Cardiac muscle cell (in vitro differentiated cells and primary cell): ENCODE measurements around the gene RAD51C. TPM values are rescaled to one million over a fixed set of nuclear protein-coding genes. Genes with fewer than 3 reads are reported as not detected.
A peak's percentile ranks its signal among the peaks of the same experiment; 100 is the strongest.

Experiments used
- DNase-seq, 2 donors: peaks; one replicate each; pipeline versions ENCODE4 v3.0.0 to v3.0.0-alpha.2; 2010 to 2017; ENCODE audit warnings: low read depth in 1 of 2, low spot score in 1 of 2
- H3K27ac ChIP-seq: fragments of 200-600 bp; sonication (generic); 2 replicates; pipeline ENCODE4 v1.5.1; 2016
- H3K27me3 ChIP-seq: fragments of 200-600 bp; sonication (generic); 2 replicates; pipeline ENCODE4 v1.6.0; 2016; ENCODE audit warnings: control low read depth
- H3K36me3 ChIP-seq: fragments of 200-600 bp; sonication (generic); 2 replicates; pipeline ENCODE4 v1.5.1; 2016; ENCODE audit warnings: control low read depth
- H3K4me1 ChIP-seq: fragments of 200-600 bp; sonication (generic); 2 replicates; pipeline ENCODE4 v1.8.1; 2017; ENCODE audit warnings: low read depth, mild to moderate bottlenecking, mixed run types
- H3K4me3 ChIP-seq: fragments of 200-600 bp; sonication (generic); 2 replicates; pipeline ENCODE4 v1.5.1; 2016; ENCODE audit warnings: mild to moderate bottlenecking
- H3K9me3 ChIP-seq: fragments of 200-600 bp; sonication (generic); 2 replicates; pipeline ENCODE4 v1.5.1; 2017; ENCODE audit warnings: low read depth, mild to moderate bottlenecking, control low read depth
- polyA plus RNA-seq: library from polyadenylated mRNA; unstranded; fragments of >200 nt; fragmentation: Nextera tagmentation; extraction: Ambion mirVana; gene quantifications from 2 replicates; pipeline ENCODE4 v1.2.1, GENCODE V29; 2016
- total RNA-seq: library from RNA; depleted of rRNA; stranded (reverse); fragments of >200 nt; gene quantifications from 2 replicates; pipeline ENCODE4 v1.2.3, GENCODE V29; 2016
- TF ChIP-seq, protein P1 (sequence below): IDR thresholded peaks from 2 replicates; pipeline ENCODE4 v1.5.1; 2012; ENCODE audit warnings: low read depth, mild to moderate bottlenecking, low read length

Gene RAD51C
- total and polyA plus RNA-seq, 2 experiments from 2014 or later: 10.9 to 21.8 TPM

DNA sequence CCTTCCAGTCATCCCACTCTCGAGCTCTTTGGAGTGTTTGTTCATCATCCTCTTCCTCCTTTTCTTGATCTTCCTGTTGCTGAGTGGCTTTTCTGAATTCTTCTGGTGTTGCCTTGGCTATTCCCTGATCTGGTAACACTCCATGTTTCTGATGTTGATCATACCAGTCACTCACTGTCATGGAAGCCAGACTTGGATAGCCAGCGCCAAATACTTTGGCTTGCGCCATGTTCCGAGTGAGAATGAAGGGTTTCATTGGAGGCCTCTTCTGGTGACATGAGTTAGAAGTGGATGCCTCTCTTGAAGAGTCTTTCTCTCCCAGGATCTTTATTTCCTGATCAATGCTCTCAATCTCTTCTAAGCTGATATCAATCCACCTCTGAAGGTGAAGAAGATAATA, 31.8 kb upstream of the RAD51C start:
- no peak for DNase-seq
- TF ChIP-seq, protein P1, sequence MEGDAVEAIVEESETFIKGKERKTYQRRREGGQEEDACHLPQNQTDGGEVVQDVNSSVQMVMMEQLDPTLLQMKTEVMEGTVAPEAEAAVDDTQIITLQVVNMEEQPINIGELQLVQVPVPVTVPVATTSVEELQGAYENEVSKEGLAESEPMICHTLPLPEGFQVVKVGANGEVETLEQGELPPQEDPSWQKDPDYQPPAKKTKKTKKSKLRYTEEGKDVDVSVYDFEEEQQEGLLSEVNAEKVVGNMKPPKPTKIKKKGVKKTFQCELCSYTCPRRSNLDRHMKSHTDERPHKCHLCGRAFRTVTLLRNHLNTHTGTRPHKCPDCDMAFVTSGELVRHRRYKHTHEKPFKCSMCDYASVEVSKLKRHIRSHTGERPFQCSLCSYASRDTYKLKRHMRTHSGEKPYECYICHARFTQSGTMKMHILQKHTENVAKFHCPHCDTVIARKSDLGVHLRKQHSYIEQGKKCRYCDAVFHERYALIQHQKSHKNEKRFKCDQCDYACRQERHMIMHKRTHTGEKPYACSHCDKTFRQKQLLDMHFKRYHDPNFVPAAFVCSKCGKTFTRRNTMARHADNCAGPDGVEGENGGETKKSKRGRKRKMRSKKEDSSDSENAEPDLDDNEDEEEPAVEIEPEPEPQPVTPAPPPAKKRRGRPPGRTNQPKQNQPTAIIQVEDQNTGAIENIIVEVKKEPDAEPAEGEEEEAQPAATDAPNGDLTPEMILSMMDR: no peak
- no peaks in the 10 kb centered on the region for H3K27me3 ChIP-seq
- H3K27ac ChIP-seq: no peak overlapping the region
- H3K4me3 ChIP-seq: no peak overlapping the region
- no peaks in the 10 kb centered on the region for H3K4me1 ChIP-seq
- H3K9me3 ChIP-seq: no peaks in the 10 kb centered on the region
- H3K36me3 ChIP-seq: no peaks in the 10 kb centered on the region

- TF ChIP-seq, protein P1: no peak
- Histone ChIP-seq H3K4me3 (no peak overlapping the region), H3K27ac (no peak overlapping the region), H3K36me3 (no peaks in the 10 kb centered on the region), H3K4me1 (no peaks in the 10 kb centered on the region), H3K9me3 (no peaks in the 10 kb centered on the region), H3K27me3 (no peaks in the 10 kb centered on the region)
- DNase-seq: no peak
These were observed 30.9 kb upstream of the RAD51C start for GRCh38 chr17:58661499-58661898.

GRCh38 chr17:58664302-58664701, 28.1 kb upstream of the RAD51C start:
- peak in 1 of 2 donors; percentile 29 for DNase-seq
- Histone ChIP-seq H3K36me3 (no peaks in the 10 kb centered on the region), H3K4me3 (no peak overlapping the region), H3K9me3 (no peaks in the 10 kb centered on the region), H3K27me3 (no peaks in the 10 kb centered on the region), H3K4me1 (no peaks in the 10 kb centered on the region), H3K27ac (no peak overlapping the region)
- TF ChIP-seq, protein P1: no peak

DNA sequence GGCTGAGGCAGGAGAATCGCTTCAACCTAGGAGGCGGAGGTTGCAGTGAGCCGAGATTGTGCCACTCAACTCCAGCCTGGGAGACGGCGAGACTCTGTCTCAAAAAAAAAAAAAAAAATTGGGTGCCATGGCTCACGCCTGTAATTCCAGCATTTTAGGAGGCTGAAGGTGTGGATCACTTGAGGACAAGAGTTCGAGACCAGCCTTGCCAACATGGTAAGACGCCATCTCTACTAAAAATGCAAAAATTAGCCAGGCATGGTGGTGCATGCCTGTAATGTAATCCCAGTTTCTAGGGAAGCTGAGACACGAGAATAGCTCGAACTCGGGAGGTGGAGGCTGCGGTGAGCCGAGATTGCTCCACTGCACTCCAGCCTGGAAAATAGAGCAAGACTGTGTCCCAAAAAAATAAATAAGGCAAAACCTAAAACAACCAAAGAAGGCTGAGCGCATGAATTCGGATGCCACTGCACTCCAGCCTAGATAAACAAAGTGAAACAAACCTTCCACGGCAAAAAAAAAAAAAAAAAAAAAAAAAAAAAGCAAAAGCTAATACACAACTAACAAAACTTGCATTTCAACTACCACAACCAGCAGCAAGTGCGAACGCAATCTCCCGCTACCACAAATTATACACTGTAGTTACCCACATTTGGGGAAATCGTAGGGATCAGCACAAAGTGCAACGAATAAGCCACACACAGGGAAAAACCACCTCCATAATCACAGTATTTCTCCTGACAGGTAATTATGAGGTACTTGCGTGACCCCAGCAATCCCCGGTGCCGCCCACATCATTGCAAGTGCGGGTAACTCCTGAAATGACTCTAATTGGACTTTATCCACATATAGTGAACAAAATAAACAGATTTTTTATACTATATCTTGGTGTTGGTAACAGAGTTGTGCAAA, 26.2 kb upstream of the RAD51C start:
- DNase-seq: no peak
- Histone ChIP-seq H3K27ac (no peak overlapping the region), H3K9me3 (no peaks in the 10 kb centered on the region), H3K4me3 (no peak overlapping the region), H3K36me3 (no peaks in the 10 kb centered on the region), H3K4me1 (peaks cover 4% of the 10 kb centered on the region), H3K27me3 (no peaks in the 10 kb centered on the region)
- TF ChIP-seq, protein P1: no peak

GRCh38 chr17:58666858-58667267, 25.5 kb upstream of the RAD51C start:
- no peaks in the 10 kb centered on the region for H3K9me3 ChIP-seq
- peaks cover 4% of the 10 kb centered on the region for H3K4me1 ChIP-seq
- no peaks in the 10 kb centered on the region for H3K27me3 ChIP-seq
- DNase-seq: peak in 1 of 2 donors; percentile 94
- no peak overlapping the region for H3K27ac ChIP-seq
- H3K4me3 ChIP-seq: no peak overlapping the region
- no peaks in the 10 kb centered on the region for H3K36me3 ChIP-seq
- TF ChIP-seq, protein P1: no peak
